GM12892 (cell line): ENCODE results near the gene HOXC10.

Experiments
- DNase-seq: peaks from one replicate; pipeline ENCODE4 v3.0.0; 2011; ENCODE audit not compliant: insufficient read length
- FAIRE-seq: peaks from 2 replicates; lab custom pipeline; 2011; peaks lifted over from hg19 to GRCh38; lab: Jason Lieb, UNC
- POLR2A ChIP-seq: IDR thresholded peaks from 2 replicates; pipeline ENCODE4 v1.6.1; 2011; ENCODE audit warnings: low read depth, low read length, control low read depth
- POLR2AphosphoS5 ChIP-seq: IDR thresholded peaks from 2 replicates; pipeline ENCODE4 v1.6.1; 2011; ENCODE audit warnings: low read depth, low read length, control low read depth
- TAF1 ChIP-seq: IDR thresholded peaks from 2 replicates; pipeline ENCODE4 v1.6.1; 2011; ENCODE audit warnings: low read depth, mild to moderate bottlenecking, control low read depth, low read length, borderline replicate concordance

The HOXC10 gene

DNA sequence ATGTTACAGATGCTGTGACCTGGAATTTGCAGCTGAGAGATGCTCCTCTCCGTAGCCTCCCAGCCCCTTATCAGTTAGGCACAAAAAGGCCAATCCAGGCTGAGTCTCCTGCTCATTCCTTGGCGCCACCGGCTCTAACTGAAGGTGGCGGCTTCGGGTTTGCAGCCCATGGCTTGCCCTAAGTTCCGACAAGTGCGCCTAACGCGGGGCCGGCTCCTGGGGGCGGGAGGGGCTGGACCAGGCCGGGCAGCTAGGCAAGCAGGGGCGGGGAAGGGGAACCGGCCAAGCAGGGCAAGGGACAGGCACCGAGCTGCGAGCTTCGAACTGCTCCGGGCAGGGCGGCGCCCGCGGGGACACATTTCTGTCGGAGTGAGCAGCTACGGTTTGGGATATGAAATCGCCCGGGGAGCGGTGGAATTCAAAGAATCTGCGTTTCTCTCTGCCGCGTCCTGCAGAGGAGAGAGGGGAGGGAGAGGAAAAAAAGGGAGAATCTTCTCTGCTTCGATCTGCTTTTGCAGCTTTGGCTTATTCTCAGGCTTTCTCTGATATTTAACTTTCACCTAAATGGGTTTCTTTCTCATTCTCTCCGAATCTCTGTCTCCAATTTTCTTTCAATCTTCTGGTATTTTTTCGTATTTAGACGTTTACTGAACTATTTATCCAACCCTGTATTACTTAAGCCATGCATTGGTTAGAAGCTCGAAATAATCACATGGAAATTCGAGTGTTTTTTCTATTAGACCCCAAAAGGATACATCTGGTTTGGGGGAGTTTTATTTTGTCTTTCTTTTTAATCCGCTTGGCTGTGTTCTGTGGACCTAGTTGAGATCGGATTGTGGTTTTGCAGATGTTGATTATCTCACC is 31.8 kb upstream of the HOXC10 start:
- DNase-seq: no peak
- TF ChIP-seq POLR2AphosphoS5 (no peak), TAF1 (no peak)

DNA sequence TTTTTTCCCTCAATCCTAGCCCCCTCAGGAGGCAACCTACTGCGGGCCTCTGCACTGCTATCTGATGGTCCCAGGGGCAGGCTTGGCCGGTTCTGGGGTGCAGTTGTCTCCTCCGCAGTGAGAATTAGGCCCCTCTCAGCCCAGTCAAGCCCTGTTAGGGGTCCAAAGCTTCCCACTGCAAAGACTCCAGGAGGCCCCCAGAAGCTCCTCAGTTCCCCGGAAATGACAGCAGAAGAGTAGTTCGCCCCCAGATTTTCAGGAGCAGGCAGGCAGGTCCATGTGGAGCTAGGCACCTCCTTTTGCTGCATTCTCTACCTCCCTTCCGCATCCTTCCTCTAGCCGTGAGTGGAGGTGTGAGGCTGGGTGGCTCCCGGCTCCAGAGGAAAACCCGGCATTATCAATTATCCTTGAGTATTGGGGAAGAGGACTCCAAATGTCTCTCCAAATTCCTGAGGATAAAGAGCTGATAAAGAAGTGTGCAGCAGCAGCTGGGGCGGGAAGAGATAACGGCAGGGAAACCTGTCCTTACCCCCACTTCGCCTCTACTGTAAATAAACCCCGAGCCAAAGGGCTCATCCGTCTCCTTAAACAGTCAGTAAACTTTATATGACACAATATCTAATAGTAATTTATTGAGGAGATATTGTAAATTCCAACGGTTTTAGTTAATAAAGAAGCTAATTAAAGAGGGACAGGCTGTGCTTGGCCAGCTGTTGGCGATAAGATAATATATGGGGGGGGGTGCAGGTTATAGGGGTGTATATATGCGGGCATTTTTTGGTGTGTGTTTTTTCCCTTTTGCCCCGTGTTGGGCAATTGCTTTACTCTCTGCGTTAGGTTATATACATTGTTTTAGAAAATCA is 30.9 kb upstream of the HOXC10 start:
- TF ChIP-seq POLR2AphosphoS5: no peak
- no peak for TF ChIP-seq POLR2A
- no peak for TF ChIP-seq TAF1
- DNase-seq: no peak
- no peak for FAIRE-seq

More for the DNA sequence above, 31.8 kb upstream of the HOXC10 start:
- no peak for FAIRE-seq

DNA sequence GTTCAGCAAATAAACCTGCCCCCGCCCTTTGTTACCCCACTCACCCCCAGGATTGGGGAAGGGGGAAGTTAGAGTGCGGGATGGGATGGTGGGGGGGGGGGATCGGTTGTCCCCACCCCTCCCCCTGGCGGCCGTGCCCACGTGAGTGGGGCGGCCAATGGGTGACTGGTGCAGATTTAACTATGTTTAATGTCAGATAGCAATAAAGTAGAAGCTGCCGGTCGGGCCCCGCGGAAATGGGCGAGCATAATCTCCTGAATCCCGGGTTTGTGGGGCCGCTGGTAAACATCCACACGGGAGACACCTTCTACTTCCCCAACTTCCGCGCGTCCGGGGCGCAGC is 30.3 kb upstream of the HOXC10 start, which contains the start of gene HOXC12:
Gene HOXC12 (plus strand): TSS at position 210 of the 342 bp plus-strand sequence. CDS start 27 bp downstream, at position 237.
- no peak for DNase-seq
- FAIRE-seq: no peak

DNA sequence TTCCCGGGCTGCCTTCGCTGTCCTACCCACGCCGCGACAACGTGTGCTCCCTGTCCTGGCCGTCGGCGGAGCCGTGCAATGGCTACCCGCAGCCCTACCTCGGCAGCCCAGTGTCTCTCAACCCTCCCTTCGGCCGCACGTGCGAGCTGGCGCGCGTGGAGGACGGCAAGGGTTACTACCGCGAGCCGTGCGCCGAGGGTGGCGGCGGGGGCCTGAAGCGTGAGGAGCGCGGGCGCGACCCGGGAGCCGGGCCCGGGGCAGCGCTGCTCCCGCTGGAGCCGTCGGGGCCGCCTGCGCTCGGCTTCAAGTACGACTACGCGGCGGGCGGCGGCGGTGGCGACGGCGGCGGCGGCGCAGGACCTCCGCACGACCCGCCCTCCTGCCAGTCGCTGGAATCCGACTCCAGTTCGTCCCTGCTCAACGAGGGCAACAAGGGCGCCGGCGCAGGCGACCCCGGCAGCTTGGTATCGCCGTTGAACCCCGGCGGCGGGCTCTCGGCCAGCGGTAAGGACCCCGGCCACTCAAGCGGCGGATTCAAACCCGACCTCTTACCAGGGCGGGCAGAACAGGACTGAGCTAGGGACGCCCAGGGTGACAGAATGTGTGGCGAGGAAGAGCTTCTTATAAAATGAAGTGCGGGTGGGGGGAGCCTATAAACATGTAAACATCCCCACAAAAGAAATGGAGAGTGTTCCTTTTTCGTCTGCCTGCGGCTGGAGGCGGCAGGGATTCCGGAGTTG is 29.7 kb upstream of the HOXC10 start:
- FAIRE-seq (no peak), DNase-seq (no peak)
- no peak for TF ChIP-seq TAF1
- no peak for TF ChIP-seq POLR2A
- no peak for TF ChIP-seq POLR2AphosphoS5

More for the DNA sequence above, 30.3 kb upstream of the HOXC10 start, which contains the start of gene HOXC12:
- no peak for TF ChIP-seq POLR2A
- TF ChIP-seq TAF1: no peak
- TF ChIP-seq POLR2AphosphoS5: no peak

DNA sequence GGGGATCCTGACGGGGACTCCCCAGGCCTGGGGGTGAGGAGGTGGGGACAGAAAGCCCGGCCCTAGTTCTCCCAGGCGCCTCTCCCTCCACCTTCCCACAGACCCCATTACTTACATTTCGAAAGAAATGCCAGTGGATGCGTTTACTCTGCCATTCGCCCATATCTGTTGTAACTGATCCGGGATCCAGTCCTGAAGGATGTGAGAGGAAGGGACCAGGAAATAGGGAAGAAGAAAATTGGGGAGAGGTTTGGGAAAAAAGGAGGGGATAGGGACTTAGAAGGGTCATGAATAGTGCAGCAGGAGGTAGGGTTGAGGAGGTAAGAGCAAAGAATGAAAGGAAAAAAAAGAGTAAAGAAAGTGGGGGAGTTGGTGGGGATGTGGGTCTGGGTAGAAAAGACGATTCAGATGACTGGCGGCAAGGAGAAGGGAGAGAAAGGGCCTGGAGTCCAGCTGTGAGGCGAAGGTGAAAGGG is 29.1 kb upstream of the HOXC10 start:
- DNase-seq (no peak), FAIRE-seq (no peak)
- TF ChIP-seq POLR2A: no peak
- TF ChIP-seq POLR2AphosphoS5: no peak
- TF ChIP-seq TAF1: no peak

DNA sequence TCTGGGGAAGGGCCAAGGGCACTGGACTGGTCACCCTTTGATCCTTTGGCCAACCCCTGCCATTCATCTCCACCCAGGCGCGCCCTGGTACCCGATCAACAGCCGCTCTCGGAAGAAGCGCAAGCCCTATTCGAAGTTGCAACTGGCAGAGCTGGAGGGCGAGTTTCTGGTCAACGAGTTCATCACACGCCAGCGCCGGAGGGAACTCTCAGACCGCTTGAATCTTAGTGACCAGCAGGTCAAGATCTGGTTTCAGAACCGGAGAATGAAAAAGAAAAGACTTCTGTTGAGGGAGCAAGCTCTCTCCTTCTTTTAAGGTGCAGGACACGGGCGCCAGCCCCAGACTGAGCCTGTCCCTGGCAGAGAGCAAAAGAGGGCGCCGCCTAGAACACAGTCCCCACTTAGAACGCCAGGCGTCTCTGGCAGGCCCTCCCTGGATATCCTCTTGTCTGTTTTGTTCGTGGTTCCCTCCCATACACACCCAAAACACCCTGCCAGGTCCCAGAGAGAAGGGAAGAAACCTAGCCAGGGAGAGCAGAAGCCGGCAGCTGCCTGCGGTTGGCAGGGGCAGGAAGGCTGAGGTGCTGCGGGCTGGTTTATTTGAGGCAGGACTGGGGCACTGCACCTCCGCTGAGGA is 28.6 kb upstream of the HOXC10 start:
- FAIRE-seq: peak; percentile 46
- no peak for DNase-seq
- TF ChIP-seq POLR2AphosphoS5: no peak
- TF ChIP-seq POLR2A: no peak
- TF ChIP-seq TAF1: no peak

DNA sequence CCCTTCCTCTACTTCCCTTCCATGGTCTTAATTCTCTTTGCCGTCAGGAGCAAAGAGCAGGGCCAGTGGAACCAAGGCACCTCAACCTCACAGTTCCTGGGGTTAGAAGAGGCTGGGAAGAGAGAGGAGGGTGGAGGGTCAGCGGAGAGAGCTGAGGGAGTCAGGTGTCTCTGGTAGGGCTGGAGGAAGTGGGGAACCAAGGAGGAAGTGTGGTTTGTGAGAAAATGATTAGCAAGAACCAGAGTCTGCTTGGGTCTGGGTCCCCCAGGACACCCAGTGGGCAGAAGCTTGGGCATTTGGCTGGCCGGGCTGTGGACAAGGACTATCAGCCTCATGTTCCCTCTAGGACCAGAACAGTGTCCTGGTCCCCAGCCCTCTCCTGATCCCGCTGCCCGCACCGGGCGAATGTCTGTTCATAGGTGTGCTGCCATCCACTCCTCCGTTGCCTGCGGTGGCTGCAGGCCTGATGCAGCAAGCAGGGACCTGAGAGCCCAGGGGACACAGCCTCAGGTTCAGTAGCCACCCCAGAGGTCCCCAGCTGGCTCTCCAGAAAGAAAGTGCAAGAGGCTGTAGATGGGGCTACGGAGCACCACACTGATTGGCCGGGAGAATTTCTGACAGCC is 27.9 kb upstream of the HOXC10 start:
- TF ChIP-seq TAF1 (no peak), POLR2AphosphoS5 (no peak), POLR2A (no peak)
- FAIRE-seq (no peak), DNase-seq (no peak)

DNA sequence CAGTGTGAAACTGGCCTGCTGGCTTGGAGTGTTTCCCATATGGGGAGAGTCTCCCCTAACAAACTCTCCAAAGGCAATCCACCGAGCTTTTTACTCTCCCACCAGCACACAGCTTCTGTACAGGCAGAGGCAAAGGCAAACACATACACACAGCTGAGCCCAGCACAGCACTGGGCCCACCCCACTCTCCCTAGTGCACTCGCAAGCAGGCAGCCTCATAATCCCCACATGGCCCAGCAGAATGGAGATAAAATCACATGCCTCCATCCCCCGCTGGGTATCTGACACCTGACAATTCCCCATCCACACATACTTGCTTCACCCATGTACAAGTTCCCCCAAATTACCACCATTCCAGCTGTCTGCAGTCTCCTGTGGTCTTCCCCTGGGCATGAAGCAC is 26.8 kb upstream of the HOXC10 start:
- FAIRE-seq (no peak), DNase-seq (no peak)
- TF ChIP-seq TAF1: no peak
- no peak for TF ChIP-seq POLR2AphosphoS5
- no peak for TF ChIP-seq POLR2A

DNA sequence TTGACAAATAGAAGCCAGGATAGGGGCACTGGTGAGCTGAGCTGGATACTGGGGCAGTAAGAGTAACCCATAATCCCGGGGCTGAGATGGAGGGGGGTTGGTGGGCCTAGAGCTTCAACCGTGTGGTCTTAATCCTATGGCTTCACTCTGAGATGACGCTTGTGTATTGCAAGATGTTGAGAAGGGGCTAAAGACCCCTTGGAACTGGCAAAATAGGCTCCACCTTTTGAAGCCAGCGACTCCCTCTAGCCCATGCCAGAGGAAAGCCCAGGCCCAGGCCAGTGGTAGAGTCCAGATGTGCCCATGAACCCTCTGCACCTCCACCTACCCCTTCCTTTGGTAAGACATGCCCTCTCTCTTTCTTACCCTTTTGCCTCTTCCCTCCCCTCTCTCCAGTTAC is 25.6 kb upstream of the HOXC10 start:
- DNase-seq (no peak), FAIRE-seq (no peak)
- TF ChIP-seq POLR2AphosphoS5 (no peak), POLR2A (no peak), TAF1 (no peak)
